Iris pigment epithelial cell (primary cell): ENCODE measurements around the gene KCNMB3.
"Not testable (repeated sequence)": the region's sequence is repeated elsewhere in the genome, so short reads cannot be mapped to it uniquely, and the experiment has no call there.

Experiments
- DNase-seq: peaks from one replicate; pipeline ENCODE4 v3.0.0-alpha.2; 2011; ENCODE audit warnings: low read depth

Gene KCNMB3

GRCh38 chr3:179263134-179263533 lies 12.2 kb upstream of the KCNMB3 start:
- no peak for DNase-seq

DNA sequence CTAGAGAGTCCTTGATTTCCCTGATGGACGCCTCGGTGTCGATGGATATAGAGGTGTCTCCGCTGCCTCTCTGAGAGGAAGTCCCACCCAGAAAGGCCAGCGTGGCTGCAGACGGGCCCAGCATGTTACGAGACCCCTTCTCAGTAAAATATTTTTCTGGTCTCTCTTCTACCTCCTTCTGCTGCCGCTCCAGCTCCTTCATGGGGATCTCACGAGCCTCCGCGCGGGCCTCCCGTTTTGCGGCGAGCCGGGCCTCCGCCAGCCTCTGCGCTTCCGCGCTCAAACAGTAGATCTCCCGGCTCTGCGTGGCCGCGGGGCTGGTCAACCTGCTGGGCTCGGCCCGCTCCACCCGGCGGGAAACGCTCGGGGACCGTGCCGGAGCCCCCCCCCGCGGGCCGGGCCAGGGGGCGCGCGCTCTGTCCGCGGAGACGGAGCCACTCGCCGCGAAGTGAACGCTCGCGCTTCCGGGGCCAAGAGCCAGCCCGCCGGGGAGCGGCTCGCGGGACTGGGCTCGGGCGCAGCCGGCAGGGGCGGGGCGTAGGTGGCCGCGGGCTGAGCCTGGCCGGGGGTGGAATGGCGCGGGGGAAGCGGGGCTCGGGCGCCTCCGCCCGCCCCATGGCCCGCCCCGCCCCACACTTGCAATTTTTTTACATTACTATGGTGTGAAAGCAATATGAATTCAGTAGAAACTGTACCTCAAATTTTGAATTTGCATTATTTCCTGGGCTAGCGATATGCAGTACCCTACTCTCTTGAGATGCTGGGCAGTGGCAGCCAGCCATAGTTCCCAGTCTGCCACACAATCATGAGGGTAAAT lies 10.2 kb upstream of the KCNMB3 start:
- peak; percentile 73 for DNase-seq

- DNase-seq: not testable (repeated sequence)
Observed at GRCh38 chr3:179259959-179260756, 9.2 kb upstream of the KCNMB3 start.

DNA sequence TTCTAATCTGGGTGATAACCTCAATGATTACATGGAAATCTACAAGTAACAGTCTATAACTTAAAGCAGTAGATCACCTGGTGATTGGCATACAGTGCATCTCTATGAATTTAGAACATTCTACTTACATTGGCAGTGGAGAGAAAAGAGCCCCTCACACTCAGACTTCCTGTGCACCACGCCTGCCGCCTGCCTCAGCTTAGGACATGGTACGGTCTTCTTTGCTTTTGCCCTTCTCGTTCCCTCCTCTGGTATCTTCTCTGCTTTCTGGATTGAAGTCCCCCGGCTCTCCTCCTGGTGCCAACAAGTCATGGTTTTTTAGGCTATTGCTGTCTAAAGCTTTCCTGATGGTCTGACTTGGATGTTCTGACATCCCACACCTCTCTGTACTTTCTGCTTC lies 7.9 kb upstream of the KCNMB3 start:
- DNase-seq: no peak

GRCh38 chr3:179257742-179258141 lies 6.8 kb upstream of the KCNMB3 start:
- DNase-seq: not testable (repeated sequence)

DNA sequence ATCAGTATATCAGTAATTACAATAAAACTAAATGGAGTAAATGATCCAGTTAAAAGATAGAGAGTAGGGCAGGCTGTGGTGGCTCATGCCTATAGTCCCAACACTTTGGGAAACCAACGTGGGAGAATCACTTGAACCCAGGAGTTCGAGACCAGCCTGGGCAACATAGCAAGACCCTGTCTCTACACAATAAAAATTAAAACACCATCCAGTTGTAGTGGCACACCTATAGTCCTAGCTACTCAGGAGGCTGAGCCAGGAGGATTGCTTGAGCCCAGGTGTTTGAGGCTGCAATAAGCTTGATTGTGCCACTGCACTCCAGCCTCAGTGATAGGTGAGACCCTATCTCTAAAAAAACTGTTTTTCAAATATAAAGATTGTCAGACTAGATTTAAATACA lies 5.9 kb upstream of the KCNMB3 start:
- no peak for DNase-seq

DNA sequence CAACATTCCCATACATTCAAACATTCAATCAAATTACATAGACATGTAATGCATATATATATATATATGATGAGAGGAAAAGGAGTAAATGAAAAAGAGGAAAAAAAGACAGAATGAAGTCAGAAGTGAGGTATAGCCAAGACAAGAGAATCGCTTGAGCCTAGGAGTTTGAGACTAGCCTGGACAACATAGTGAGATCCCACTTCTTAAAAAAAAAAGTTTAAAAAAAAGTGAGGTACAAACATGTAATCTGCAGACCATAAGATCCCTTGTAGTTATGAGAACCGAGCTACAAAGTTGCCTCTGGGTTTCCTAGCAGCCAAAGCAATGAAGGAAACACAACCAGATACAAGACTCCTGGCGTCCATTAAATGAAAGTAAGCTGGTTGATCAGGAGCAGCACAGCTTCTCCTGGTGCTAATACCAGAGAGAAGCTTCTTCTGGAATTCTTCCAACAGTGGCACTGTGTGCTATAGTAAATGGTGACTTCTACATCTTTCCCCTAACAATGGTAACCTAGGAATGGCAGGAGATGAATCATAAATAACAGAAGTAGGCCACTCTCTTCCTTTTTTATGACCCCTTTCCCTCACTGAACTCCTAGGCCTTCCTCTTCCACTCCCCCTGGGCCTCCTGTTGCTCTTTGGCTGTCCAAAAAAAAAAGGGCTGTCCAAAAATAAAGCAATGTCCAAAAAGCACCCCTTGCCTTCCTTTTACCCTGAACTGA lies 3.5 kb downstream of the KCNMB3 start:
- no peak for DNase-seq

- DNase-seq: peak; percentile 39
Observed at GRCh38 chr3:179244878-179245277, 6.0 kb downstream of the KCNMB3 start.

GRCh38 chr3:179242859-179243258 lies 8.1 kb downstream of the KCNMB3 start:
- DNase-seq: not testable (repeated sequence)

DNA sequence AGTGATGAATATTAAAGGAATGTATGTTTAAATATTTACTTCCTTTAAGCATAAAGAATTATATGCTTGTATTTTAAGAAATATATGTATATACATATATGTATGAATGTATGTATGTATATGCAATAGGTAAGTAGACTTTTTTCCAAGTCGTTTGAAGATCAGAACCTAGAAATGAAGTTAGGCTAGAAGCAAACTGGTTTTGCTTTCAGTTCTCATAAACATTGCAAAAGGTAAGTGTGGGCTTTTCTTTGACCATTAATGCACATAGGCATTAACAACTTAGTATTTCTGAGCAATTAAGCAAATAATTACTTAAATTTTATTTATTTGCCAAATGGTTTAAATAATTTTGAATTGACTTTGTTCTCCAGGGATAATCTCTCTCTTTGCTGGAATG lies 10.6 kb downstream of the KCNMB3 start:
- not testable (repeated sequence) for DNase-seq

DNA sequence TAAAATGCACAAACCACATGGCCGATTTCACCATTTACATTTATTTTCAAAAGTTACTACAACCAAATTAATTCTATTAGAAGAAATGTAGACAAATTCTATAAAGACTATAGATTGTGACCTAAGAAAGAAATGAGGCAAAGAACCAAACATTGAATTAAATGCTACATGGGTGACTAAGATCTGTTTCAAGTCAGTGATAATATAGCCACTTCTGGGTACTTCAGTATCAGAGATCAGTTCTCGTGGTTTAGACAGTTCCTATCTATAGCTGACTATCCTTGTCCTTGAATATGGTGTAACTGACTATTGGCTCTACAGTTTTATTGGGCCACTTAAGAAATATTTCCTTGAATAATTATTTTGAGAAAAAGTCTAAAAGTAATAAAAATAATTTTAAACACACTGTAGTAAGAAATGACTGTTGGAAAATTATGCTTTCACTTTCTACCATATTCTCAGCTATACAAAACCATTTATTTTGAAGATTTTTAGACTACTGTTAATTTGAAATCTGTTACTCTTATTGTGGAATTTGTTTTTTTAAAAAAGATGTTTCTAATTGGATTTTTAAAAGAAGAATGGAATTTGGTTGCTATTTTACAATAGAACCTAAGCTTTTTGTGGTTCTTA lies 14.1 kb downstream of the KCNMB3 start:
- peak; percentile 6 for DNase-seq

DNA sequence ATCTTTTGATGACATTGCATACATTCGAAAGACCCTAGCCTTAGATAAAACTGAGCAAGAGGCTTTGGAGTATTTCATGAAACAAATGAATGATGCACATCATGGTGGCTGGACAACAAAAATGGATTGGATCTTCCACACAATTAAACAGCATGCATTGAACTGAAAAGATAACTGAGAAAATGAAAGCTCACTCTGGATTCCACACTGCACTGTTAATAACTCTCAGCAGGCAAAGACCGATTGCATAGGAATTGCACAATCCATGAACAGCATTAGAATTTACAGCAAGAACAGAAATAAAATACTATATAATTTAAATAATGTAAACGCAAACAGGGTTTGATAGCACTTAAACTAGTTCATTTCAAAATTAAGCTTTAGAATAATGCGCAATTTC lies 16.7 kb downstream of the KCNMB3 start:
- DNase-seq: peak; percentile 49

DNA sequence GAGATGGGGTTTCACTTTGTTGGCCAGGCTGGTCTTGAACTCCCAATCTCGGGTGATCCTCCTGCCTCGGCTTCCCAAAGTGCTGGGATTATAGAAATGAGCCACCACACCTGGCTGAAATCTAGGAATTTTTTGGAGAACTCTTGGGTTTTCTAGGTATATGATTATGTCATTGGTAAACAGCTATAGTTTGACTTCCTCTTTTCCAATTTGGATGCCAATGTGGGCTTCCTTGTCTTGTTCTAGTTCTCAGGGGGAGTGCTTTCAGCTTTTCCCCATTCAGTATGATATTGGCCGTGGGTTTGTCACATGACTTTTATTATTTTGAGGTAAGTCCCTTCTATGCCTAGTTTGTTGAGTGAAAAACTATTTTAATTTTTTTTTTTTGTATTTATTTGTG lies 17.9 kb downstream of the KCNMB3 start:
- no peak for DNase-seq

- no peak for DNase-seq
Observed at GRCh38 chr3:179229177-179229576, 21.7 kb downstream of the KCNMB3 start.

DNA sequence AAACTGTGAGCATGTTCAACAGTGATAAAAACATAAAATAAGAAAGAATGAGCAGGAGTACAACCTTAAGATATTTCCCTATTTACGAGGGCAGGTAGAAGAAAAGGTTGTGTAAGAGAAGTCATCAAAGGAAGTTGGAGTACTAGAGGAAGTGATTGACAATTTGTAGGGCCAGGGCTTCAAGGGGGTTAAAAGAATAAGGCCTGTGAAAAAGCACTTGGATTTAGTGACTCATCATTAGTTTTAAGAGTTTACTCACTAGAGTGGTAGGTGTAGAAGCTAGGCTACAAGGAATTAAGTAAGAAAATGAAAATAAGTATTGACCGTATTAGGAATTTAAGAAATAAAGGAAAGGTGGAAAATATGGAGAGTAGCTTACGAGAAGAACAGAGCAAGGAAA lies 23.6 kb downstream of the KCNMB3 start:
- DNase-seq: peak; percentile 58

GRCh38 chr3:179224584-179224983 lies 26.3 kb downstream of the KCNMB3 start:
- no peak for DNase-seq

DNA sequence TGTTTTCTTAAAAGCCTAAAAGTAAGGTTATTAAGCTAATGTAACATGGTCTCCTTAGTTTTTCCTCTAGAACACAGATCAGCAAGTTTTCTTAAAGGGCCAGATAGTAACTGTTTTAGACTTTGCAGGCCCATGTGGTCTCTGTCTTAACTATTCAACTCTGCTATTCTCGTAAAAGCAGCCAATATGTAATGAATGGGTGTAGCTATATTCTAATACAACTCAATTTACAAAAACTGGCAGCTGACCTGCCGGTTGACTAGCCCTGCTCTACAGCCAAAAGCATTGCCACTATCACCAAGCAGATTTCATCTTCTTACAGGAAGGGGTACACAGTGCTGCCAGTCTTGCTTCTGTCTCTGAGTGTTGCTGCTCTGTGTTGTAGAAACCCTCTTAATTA lies 27.4 kb downstream of the KCNMB3 start:
- DNase-seq: no peak

DNA sequence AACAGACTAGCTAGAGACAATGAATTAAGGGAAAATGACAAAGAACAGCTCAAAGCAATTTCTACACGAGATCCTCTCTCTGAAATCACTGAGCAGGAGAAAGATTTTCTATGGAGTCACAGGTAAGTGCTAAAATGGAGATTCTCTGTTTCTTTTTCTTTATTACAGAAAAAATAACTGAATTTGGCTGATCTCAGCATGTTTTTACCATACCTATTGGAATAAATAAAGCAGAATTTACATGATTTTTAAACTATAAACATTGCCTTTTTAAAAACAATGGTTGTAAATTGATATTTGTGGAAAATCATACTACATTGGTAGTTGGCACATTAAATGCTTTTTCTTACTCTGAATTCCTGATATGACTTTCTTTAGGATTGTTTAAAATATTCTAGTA lies 32.7 kb downstream of the KCNMB3 start:
- DNase-seq: not testable (repeated sequence)

DNA sequence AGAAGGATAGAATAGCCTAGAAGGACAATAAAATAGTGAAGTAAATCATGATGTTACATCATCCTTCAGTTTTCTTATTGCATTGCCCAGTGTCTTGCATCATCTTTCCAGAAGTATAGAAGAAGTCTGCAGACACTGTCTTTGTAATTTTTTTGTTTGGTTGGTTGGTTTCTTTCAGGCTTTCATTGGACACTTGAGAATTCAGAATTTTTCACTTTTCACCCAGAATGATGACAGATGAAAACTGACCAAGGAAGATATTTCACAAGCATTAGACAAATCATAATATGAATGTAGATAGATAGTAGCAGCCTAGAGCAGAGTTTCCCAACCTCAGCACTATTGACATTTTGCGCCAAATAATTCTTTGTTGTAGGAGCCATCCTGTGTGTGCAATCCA lies 35.4 kb downstream of the KCNMB3 start:
- DNase-seq: peak; percentile 25

- no peak for DNase-seq
Observed at GRCh38 chr3:179200790-179201189, 50.1 kb downstream of the KCNMB3 start.

DNA sequence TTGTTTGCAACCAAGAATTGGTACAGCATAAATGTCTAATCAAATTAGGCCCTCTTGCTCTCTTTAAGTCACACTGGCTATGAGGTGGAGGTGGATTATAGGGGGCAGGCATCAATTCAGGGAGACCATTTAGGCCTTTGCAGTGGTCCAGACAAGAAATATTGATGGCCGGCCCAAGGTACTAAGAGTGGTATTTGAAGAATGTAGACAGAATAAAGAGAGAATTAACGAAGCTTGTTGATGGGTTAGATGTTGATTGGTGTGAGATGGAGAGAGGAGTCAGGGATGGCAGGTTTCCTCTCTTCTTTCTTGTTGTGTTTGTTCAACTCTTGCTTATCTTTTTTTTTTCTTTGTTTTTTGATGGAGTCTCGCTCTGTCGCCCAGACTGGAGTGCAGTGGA lies 54.2 kb downstream of the KCNMB3 start:
- DNase-seq: no peak

- peak; percentile 92 for DNase-seq
Observed at GRCh38 chr3:179196098-179196497, 54.8 kb downstream of the KCNMB3 start.
